ENCODE results near the gene ZNF284.
"Not testable (repeated sequence)": the region's sequence is repeated elsewhere in the genome, so short reads cannot be mapped to it uniquely, and the experiment has no call there.

Gene ZNF284

DNA sequence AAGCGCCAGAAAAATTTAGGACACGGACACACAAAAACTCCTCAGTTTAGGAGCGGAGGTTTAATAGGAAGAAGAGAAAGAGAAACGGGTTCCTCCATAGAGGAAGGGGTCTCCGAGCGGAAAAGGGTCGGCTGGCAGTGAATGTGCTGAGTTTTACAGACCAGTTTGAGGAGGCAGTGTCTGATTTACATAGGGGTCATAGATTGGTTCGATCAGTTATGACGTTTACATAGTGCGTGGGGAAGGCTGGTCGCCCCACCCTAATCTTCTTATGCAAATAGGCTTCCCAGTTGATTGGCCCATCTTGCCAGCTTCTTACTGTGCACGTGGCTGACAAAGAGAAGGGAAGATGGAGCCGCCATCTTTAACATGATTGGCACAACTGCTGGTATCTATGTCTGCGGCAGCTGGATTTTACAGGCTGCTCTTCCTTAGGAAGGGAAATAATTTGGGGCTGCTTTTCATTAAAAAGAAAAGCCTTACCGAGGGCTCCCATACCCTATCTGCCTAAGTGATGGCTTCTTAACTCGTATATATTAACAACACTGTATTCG lies 40.0 kb downstream of the ZNF284 start:
- peak; percentile 87 for DNase-seq (ENCODE audit: low read depth)

GRCh38 chr19:44112802-44113137 lies 40.8 kb downstream of the ZNF284 start:
- no peak for DNase-seq (ENCODE audit: low read depth)

- DNase-seq (ENCODE audit: low read depth): peak; percentile 98
Measured at GRCh38 chr19:44113138-44113783, 41.3 kb downstream of the ZNF284 start, which contains the start of gene ZNF225. TSS of gene ZNF225 (plus strand) at chr19:44113399. CDS start at chr19:44115828, 2,429 bp downstream.

DNA sequence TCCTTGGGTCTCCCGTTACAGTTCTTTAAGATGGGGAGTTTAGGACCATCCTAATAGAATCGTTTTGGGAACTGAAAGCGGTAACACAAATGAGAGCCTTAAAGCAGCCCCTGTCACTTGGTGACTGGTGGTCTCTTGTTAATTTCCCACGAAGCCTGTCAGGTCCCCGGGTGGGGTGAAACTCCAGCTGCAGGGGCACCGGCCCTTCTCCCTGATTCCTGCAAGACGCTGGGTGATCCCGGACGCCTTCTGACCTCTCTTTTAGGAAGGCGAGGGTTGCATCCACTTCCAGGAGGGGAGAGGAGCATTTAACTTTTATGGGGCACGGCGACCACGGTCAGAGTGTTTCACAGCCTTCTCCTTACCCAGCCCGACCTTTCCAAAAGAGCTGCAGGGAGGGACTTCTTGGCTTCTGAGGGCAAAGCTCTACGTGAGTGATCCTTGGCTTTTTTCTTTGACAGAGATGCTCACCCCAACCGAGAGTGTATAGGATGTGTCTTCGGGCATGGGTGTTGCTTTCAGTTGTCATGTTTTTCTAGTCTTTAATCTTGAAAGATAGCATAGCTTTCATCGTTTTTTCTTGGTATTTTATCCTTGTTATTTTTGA lies 41.9 kb downstream of the ZNF284 start:
- DNase-seq (ENCODE audit: low read depth): peak; percentile 20

GRCh38 chr19:44121162-44121561 lies 49.2 kb downstream of the ZNF284 start:
- DNase-seq (ENCODE audit: low read depth): not testable (repeated sequence)

- no peak for DNase-seq (ENCODE audit: low read depth)
Measured at GRCh38 chr19:44131955-44132354, 60.0 kb downstream of the ZNF284 start.

Measured in ELR (cell line).